Common myeloid progenitor, CD34-positive (primary cell): Measurements from ENCODE around the gene RSPH1.

ENCODE experiments used
- CTCF ChIA-PET: fragments of 350-600 bp; sonication (Branson Sonifier 250); formaldehyde crosslinking; loops from one replicate; lab custom pipeline; 2021; ENCODE audit warnings: antibody characterized with exemption; lab: Charles Lee
- POLR2A ChIA-PET: fragments of 350-600 bp; sonication (Branson Sonifier 250); formaldehyde crosslinking; loops from one replicate; lab custom pipeline; 2021; ENCODE audit warnings: antibody characterized with exemption; lab: Charles Lee
- DNase-seq, 3 donors: peaks; one replicate each; pipeline versions ENCODE4 v3.0.0 to v3.0.0-alpha.2; 2013
- H3K27ac ChIP-seq, 2 experiments: 1 replicate in 1 of 2; 2 replicates in 1 of 2; pipeline ENCODE4 v1.7.0; 2013; ENCODE audit warnings: inconsistent platforms in 2 of 2, low read length in 2 of 2, mild to moderate bottlenecking in 2 of 2, low read depth in 1 of 2, moderate library complexity in 1 of 2; ENCODE audit not compliant: severe bottlenecking in 2 of 2, insufficient read depth in 1 of 2, poor library complexity in 1 of 2
- H3K27me3 ChIP-seq, 5 experiments: replicated peaks in 2 of 5; 1 replicate in 3 of 5; 2 replicates in 2 of 5; pipeline versions ENCODE4 v1.6.1 to v1.7.0; 2013; ENCODE audit warnings: low read length in 4 of 5, mild to moderate bottlenecking in 2 of 5, moderate library complexity in 2 of 5, inconsistent platforms in 1 of 5; ENCODE audit not compliant: insufficient read depth in 5 of 5, control insufficient read depth in 4 of 5
- H3K36me3 ChIP-seq, 4 experiments: 1 replicate in 2 of 4; 2 replicates in 2 of 4; pipeline versions ENCODE4 v1.6.1 to v1.7.0; 2013; ENCODE audit warnings: low read length in 3 of 4, control low read depth in 1 of 4, mild to moderate bottlenecking in 1 of 4; ENCODE audit not compliant: control insufficient read depth in 4 of 4, insufficient read depth in 4 of 4
- H3K4me1 ChIP-seq, 4 experiments: 1 replicate in 3 of 4; 2 replicates in 1 of 4; pipeline versions ENCODE4 v1.6.1 to v1.7.1; 2013; ENCODE audit warnings: low read length in 3 of 4, mild to moderate bottlenecking in 3 of 4, control low read depth in 1 of 4, inconsistent platforms in 1 of 4, moderate library complexity in 1 of 4; ENCODE audit not compliant: control insufficient read depth in 4 of 4, insufficient read depth in 4 of 4; ENCODE audit errors: control extremely low read depth in 1 of 4
- H3K4me3 ChIP-seq, 7 experiments: 1 replicate in 4 of 7; 2 replicates in 3 of 7; pipeline versions ENCODE4 v1.5.1 to v1.7.0; 2013; ENCODE audit warnings: mild to moderate bottlenecking in 7 of 7, low read length in 6 of 7, moderate library complexity in 6 of 7, inconsistent platforms in 2 of 7, low read depth in 2 of 7, control low read depth in 1 of 7; ENCODE audit not compliant: insufficient read depth in 4 of 7, control insufficient read depth in 1 of 7; ENCODE audit errors: extremely low read depth in 1 of 7
- H3K9me3 ChIP-seq, 5 experiments: 1 replicate in 4 of 5; 2 replicates in 1 of 5; pipeline versions ENCODE4 v1.6.1 to v1.7.1; 2013; ENCODE audit warnings: low read length in 4 of 5, mild to moderate bottlenecking in 2 of 5, inconsistent platforms in 1 of 5, low read depth in 1 of 5, moderate library complexity in 1 of 5; ENCODE audit not compliant: control insufficient read depth in 4 of 5, insufficient read depth in 2 of 5; ENCODE audit errors: control extremely low read depth in 1 of 5
- WGBS: methylation state at CpG from one replicate; pipeline ENCODE4 v1.1.5; 2013; ENCODE audit not compliant: insufficient coverage; 5-methylcytosine and 5-hydroxymethylcytosine counted together

RSPH1 gene

DNA sequence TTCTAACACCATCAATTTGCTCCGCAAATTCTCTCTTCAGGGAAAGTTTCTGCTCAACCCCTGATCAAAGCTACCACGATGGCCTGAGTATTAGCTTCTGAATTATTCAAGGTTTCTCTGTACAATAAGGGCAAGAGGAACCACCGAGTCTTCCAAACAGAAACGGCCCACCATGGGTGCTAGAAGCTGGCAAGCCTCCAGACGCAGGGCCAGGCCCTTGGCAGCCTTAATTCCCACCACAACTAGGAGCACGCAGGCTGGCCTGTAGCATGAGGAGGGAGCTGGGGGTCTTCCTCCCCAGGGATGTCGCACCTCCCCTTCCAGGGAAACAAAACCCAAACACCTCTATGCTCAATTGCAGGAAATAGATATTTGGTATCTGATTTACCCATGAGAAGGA is 11.1 kb downstream of the RSPH1 start:
- H3K4me3 ChIP-seq = no peak overlapping the region
- H3K27ac ChIP-seq = no peak overlapping the region
- no peaks in the 10 kb centered on the region for H3K9me3 ChIP-seq
- no peaks in the 10 kb centered on the region for H3K27me3 ChIP-seq
- no peaks in the 10 kb centered on the region for H3K36me3 ChIP-seq
- POLR2A ChIA-PET = no interaction called here
- WGBS = 75% methylated on average over 6 of the region's 7 CpGs
- H3K4me1 ChIP-seq = peaks cover 14 to 51% (median 26%) of the 10 kb centered on the region in 4 experiments
- CTCF ChIA-PET = interaction anchor here (0.8 to 2.1 kb wide), 9 partner anchors 11 to 148 kb away, joined by 3 to 13 read pairs (median 3); partner anchors contain the start of genes RSPH1 and SLC37A1
- DNase-seq = no peak

DNA sequence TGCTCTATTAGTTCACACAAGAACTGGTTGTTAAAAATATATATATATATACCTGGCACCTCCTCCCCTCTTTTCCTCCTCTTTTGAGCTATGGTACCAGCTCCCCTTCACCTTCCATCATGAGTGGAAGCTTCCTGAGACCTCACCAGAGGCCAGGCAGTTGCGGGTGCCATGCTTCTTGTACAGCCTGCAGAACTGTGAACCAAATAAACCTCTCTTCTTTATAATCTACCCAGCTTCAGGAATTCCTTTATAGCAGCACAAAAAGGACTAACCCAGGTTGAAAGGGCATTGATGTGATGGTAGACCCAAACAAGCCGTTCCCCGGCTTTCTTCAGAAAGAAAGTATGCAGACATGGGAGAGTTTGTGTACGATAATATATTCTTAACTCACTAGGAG is 14.9 kb downstream of the RSPH1 start:
- no peak overlapping the region for H3K4me3 ChIP-seq
- no peak overlapping the region for H3K27ac ChIP-seq
- DNase-seq = no peak
- H3K9me3 ChIP-seq = no peaks in the 10 kb centered on the region
- H3K36me3 ChIP-seq = no peaks in the 10 kb centered on the region
- peaks cover 13 to 28% (median 16%) of the 10 kb centered on the region in 4 experiments for H3K4me1 ChIP-seq
- ChIA-PET CTCF (interaction anchor here (1.7 to 2.0 kb wide), 2 partner anchors 13 to 57 kb away, joined by 3 to 9 read pairs; no protein-coding TSS in a partner anchor), POLR2A (no interaction called here)
- WGBS = 100% methylated on average over 3 of the region's 4 CpGs
- no peaks in the 10 kb centered on the region for H3K27me3 ChIP-seq

DNA sequence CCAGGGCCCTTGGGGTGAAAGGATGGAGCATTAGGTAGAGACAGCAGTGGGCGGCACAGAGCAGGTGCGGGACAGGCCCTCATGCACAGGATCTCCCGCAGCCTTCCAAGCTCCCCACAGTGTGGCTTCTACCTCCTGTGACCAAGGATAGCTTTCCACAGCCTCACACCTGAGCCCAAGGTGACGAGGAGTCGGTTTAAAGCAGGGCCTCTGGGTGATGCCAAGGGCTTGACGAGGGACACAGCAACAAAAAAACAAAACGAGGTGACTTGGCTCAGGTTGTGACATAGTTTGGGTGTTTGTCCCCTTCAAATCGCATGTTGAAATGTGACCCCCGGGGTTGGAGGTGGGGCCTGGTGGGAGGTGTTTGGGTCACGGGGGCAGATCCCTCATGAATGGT is 15.3 kb downstream of the RSPH1 start:
- CTCF ChIA-PET = interaction anchor here (1.7 to 2.0 kb wide), 2 partner anchors 13 to 58 kb away, joined by 3 to 9 read pairs; no protein-coding TSS in a partner anchor
- Histone ChIP-seq H3K27me3 (no peaks in the 10 kb centered on the region), H3K4me1 (peaks cover 9 to 23% (median 12%) of the 10 kb centered on the region in 4 experiments), H3K27ac (no peak overlapping the region), H3K4me3 (no peak overlapping the region), H3K9me3 (no peaks in the 10 kb centered on the region), H3K36me3 (no peaks in the 10 kb centered on the region)
- POLR2A ChIA-PET = no interaction called here
- WGBS = 100% methylated on average over 6 of the region's 10 CpGs
- no peak for DNase-seq

DNA sequence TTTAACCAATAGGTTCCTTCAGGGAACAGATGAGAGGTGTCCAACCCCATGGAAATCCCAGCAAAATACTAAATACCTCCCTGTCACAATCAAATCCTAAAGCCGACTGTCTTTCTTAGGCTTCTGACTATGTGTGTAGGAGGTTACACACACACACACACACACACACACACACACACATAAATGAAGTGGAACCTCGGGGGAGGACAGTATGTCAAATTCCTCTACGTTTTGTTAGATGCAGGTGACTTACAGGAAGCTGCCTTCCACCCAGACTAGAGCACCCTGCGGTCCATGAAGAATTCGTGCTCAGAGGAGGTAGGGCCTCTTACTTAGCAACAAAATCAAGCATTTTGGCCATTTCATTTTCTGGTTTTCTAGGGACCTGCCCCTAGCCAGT is 16.4 kb downstream of the RSPH1 start:
- H3K27ac ChIP-seq = no peak overlapping the region
- H3K4me1 ChIP-seq = peaks cover under 1 to 13% (median 5%) of the 10 kb centered on the region in 4 experiments
- H3K9me3 ChIP-seq = no peaks in the 10 kb centered on the region
- CTCF ChIA-PET = interaction anchor here (1.6 to 3.5 kb wide), 2 partner anchors 11 to 25 kb away, joined by 4 to 18 read pairs; no protein-coding TSS in a partner anchor
- DNase-seq = no peak
- 96% methylated on average over 5 of the region's 5 CpGs for WGBS
- POLR2A ChIA-PET = interaction anchor here (0.7 kb wide), 1 partner anchor 57 kb away, joined by 5 read pairs; no protein-coding TSS in a partner anchor
- H3K36me3 ChIP-seq = no peaks in the 10 kb centered on the region
- H3K4me3 ChIP-seq = no peak overlapping the region
- H3K27me3 ChIP-seq = no peaks in the 10 kb centered on the region

DNA sequence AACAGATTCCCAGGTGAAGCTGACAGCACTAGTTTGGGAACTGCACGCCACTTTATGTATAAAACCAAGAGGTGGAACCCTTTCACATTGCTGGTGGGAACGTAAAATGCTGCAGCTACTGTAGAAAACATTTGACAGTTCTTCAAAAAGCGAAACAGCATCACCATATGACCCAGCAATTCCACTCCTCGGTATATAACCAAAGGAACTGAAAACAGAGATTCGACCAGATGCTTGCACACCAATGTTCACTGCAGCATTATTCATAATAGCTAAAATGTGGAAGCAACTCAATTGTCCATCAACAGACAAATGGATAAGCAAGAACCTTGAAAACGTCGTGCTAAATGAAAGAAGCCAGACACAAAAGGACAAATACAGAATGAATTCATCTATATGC is 17.5 kb downstream of the RSPH1 start:
- 91% methylated on average over 7 of the region's 7 CpGs for WGBS
- Histone ChIP-seq H3K9me3 (no peaks in the 10 kb centered on the region), H3K4me3 (no peak overlapping the region), H3K4me1 (peaks cover 0 to 12% (median 11%) of the 10 kb centered on the region in 4 experiments), H3K36me3 (no peaks in the 10 kb centered on the region), H3K27ac (no peak overlapping the region), H3K27me3 (no peaks in the 10 kb centered on the region)
- CTCF ChIA-PET = interaction anchor here (1.6 to 3.5 kb wide), 3 partner anchors 9 to 24 kb away, joined by 4 to 18 read pairs (median 7); no protein-coding TSS in a partner anchor
- no peak for DNase-seq
- POLR2A ChIA-PET = interaction anchor here (1.2 kb wide), 1 partner anchor 11 kb away, joined by 3 read pairs; no protein-coding TSS in a partner anchor

DNA sequence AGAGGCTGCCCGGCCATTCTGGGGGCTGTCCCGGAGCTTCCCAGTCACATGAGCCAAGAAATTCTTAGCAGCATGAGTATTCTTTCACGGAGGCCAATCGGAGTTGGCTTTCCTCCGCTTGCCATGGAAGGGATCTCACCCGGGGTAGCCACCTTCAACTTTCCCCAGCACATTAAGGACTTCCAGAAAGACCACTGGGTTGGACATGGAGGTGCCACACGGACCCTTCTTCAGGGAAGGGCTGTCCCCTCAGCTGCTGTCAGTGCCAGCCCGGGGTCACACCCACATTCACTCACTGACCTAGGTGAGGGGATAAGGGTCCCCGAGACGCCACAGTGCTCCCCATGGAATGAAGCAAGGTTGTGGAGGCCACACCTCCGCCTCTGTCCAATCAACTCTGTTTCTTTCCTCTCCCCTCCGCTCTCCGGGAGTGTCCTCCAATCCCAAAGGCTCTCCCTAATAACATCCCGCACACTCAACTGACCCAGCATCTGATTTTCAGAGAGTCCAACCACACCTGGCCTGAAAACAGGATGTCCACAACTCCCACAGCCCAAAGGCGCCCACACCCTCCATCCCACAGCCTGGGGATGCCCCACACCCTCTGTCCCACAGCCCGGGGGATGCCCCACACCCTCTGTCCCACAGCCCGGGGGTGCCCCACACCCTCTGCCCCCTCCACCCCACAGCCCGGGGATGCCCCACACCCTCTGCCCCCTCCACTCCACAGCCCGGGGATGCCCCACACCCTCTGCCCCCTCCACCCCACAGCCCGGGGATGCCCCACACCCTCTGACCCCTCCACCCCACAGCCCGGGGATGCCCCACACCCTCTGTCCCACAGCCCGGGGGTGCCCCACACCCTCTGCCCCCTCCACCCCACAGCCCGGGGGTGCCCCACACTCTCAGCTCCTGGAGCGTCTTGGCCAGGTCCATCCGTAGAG is 19.4 kb downstream of the RSPH1 start:
- H3K27me3 ChIP-seq = no peaks in the 10 kb centered on the region

More for the DNA sequence above, 19.4 kb downstream of the RSPH1 start:
- ChIA-PET CTCF (interaction anchor here (1.1 to 3.5 kb wide), 5 partner anchors 8 to 62 kb away, joined by 3 to 18 read pairs (median 5); no protein-coding TSS in a partner anchor), POLR2A (no interaction called here)
- no peak overlapping the region for H3K4me3 ChIP-seq
- H3K4me1 ChIP-seq = peaks cover 0 to 13% (median 12%) of the 10 kb centered on the region in 4 experiments
- 94% methylated on average over 12 of the region's 25 CpGs for whole genome bisulfite sequencing
- no peaks in the 10 kb centered on the region for H3K9me3 ChIP-seq
- no peak for DNase-seq
- H3K27ac ChIP-seq = no peak overlapping the region
- H3K36me3 ChIP-seq = no peaks in the 10 kb centered on the region
